Measurements from ENCODE around the gene CHIA. TPM values are rescaled to one million over a fixed set of nuclear protein-coding genes. Genes with fewer than 3 reads are reported as not detected.

CHIA gene
- total and polyA plus RNA-seq, 2 donors (not counting 3 experiments of a cell fraction or from before 2014, with no cell fraction given), result not detected

GRCh38 chr1:111242805-111243523, 47.7 kb upstream of the CHIA start:
- dilution Hi-C loops (cut with MboI; ENCODE audit: extremely low pct_ligation_motif_present, low sequenced_read_pairs) (no loop called here), intact Hi-C loops (cut with micrococcal nuclease) (no loop called here)
- Histone ChIP-seq H3K9me1 (replicated peaks; ENCODE audit: control insufficient read depth, extremely low read depth, insufficient read depth, low read length) (no peaks in the 10 kb centered on the region), H3K4me3 (replicated peaks in 1 of 3; ENCODE audit: insufficient read depth in 1 of 3, low read depth in 1 of 3, low read length in 3 of 3) (no peak overlapping the region), H2AFZ (ENCODE audit: low read depth, low read length) (no peak overlapping the region), H3K27me3 (ENCODE audit: control insufficient read depth in 2 of 2, insufficient read depth in 2 of 2, low read length in 2 of 2) (peaks cover 0 to 1% of the 10 kb centered on the region in 2 experiments), H3K4me1 (ENCODE audit: control insufficient read depth, extremely low read depth, insufficient read depth, low read length) (no peaks in the 10 kb centered on the region), H3K4me2 (ENCODE audit: insufficient read depth, low read length) (no peak overlapping the region), H3K9me3 (replicated peaks; ENCODE audit: control insufficient read depth, insufficient read depth, low read length) (no peaks in the 10 kb centered on the region), H4K20me1 (replicated peaks; ENCODE audit: control insufficient read depth, extremely low read depth, insufficient read depth, low read length) (no peaks in the 10 kb centered on the region), H3K36me3 (ENCODE audit: control insufficient read depth in 2 of 2, extremely low read depth in 1 of 2, insufficient read depth in 2 of 2, low read length in 2 of 2) (no peaks in the 10 kb centered on the region), H3K9ac (replicated peaks; ENCODE audit: extremely low read depth, insufficient read depth, low read length) (no peak overlapping the region), H3K27ac (ENCODE audit: insufficient read depth, low read depth, low read length) (no peak overlapping the region), H3K79me2 (ENCODE audit: control insufficient read depth, insufficient read depth, low read length) (no peaks in the 10 kb centered on the region)
- no TSS peak for BruUV-seq (replicated peaks)
- TF ChIP-seq GATA2 (IDR thresholded peaks at IDR 0.05; ENCODE audit: insufficient read depth, insufficient read length, low read depth, low read length), result no peak
- TF ChIP-seq FOS (IDR thresholded peaks at IDR 0.05; ENCODE audit: borderline replicate concordance, insufficient read depth, low read length), result no peak
- no peak for TF ChIP-seq MAX (IDR thresholded peaks at IDR 0.05; ENCODE audit: insufficient read depth, insufficient read length)
- TF ChIP-seq POLR2A (IDR thresholded peaks at IDR 0.05; ENCODE audit: low read depth, low read length), result no peak
- POLR2A ChIA-PET, result no interaction called here
- peak; percentile 9 for DNase-seq (ENCODE audit: low read depth, low spot score)
- FAIRE-seq, result no peak
- CTCF ChIA-PET, result no interaction called here

GRCh38 chr1:111247125-111247838, 43.4 kb upstream of the CHIA start:
- POLR2A ChIA-PET, result no interaction called here
- intact Hi-C loops (cut with micrococcal nuclease), result no loop called here
- TF ChIP-seq MYC (IDR thresholded peaks at IDR 0.05; ENCODE audit: low read depth, low read length), result no peak
- TF ChIP-seq EZH2 (IDR thresholded peaks at IDR 0.05; ENCODE audit: borderline replicate concordance, low read depth, low read length, severe bottlenecking), result no peak
- no peak for TF ChIP-seq GATA2 (IDR thresholded peaks at IDR 0.05; ENCODE audit: insufficient read depth, insufficient read length, low read depth, low read length)
- no peak for TF ChIP-seq POLR2AphosphoS5 (IDR thresholded peaks at IDR 0.05; ENCODE audit: insufficient read depth, low read depth, low read length)
- TF ChIP-seq FOS (IDR thresholded peaks at IDR 0.05; ENCODE audit: borderline replicate concordance, insufficient read depth, low read length), result no peak
- no peak for TF ChIP-seq CTCF (IDR thresholded peaks at IDR 0.05; ENCODE audit: extremely low read depth in 1 of 2, insufficient read depth in 1 of 2, low read depth in 1 of 2, low read length in 2 of 2)
- no peak for TF ChIP-seq JUN (IDR thresholded peaks at IDR 0.05; ENCODE audit: borderline replicate concordance, insufficient read depth, insufficient read length, low read depth)
- no peak for TF ChIP-seq POLR2A (IDR thresholded peaks at IDR 0.05; ENCODE audit: low read depth, low read length)
- TF ChIP-seq MAX (IDR thresholded peaks at IDR 0.05; ENCODE audit: insufficient read depth, insufficient read length), result no peak
- no peaks in the 10 kb centered on the region for H3K9me1 ChIP-seq (replicated peaks; ENCODE audit: control insufficient read depth, extremely low read depth, insufficient read depth, low read length)
- no peaks in the 10 kb centered on the region for H3K36me3 ChIP-seq (ENCODE audit: control insufficient read depth in 2 of 2, extremely low read depth in 1 of 2, insufficient read depth in 2 of 2, low read length in 2 of 2)
- dilution Hi-C loops (cut with MboI; ENCODE audit: extremely low pct_ligation_motif_present, low sequenced_read_pairs), result no loop called here
- no peaks in the 10 kb centered on the region for H3K9me3 ChIP-seq (replicated peaks; ENCODE audit: control insufficient read depth, insufficient read depth, low read length)
- no peak for DNase-seq (ENCODE audit: low read depth, low spot score)
- H2AFZ ChIP-seq (ENCODE audit: low read depth, low read length), result no peak overlapping the region
- FAIRE-seq, result no peak
- BruUV-seq (replicated peaks), result no TSS peak
- no peak overlapping the region for H3K9ac ChIP-seq (replicated peaks; ENCODE audit: extremely low read depth, insufficient read depth, low read length)
- no peaks in the 10 kb centered on the region for H3K27me3 ChIP-seq (ENCODE audit: control insufficient read depth in 2 of 2, insufficient read depth in 2 of 2, low read length in 2 of 2)
- no peak overlapping the region for H3K4me3 ChIP-seq (replicated peaks in 1 of 3; ENCODE audit: insufficient read depth in 1 of 3, low read depth in 1 of 3, low read length in 3 of 3)
- no peaks in the 10 kb centered on the region for H4K20me1 ChIP-seq (replicated peaks; ENCODE audit: control insufficient read depth, extremely low read depth, insufficient read depth, low read length)
- no peaks in the 10 kb centered on the region for H3K4me1 ChIP-seq (ENCODE audit: control insufficient read depth, extremely low read depth, insufficient read depth, low read length)
- CTCF ChIA-PET, result no interaction called here
- H3K4me2 ChIP-seq (ENCODE audit: insufficient read depth, low read length), result no peak overlapping the region
- H3K27ac ChIP-seq (ENCODE audit: insufficient read depth, low read depth, low read length), result no peak overlapping the region
- no peaks in the 10 kb centered on the region for H3K79me2 ChIP-seq (ENCODE audit: control insufficient read depth, insufficient read depth, low read length)
